ENCODE results near the gene RASGRP3.
A peak's percentile ranks its signal among the peaks of the same experiment; 100 is the strongest.
"Not testable (repeated sequence)": the region's sequence is repeated elsewhere in the genome, so short reads cannot be mapped to it uniquely, and the experiment has no call there.

Gene RASGRP3

GRCh38 chr2:33476131-33476792 is at the start of gene RASGRP3:
Gene RASGRP3, plus strand, starts transcription at chr2:33476649. Its CDS starts 38,488 bp downstream, at chr2:33515137.
- ATAC-seq = peak; percentile 86
- Mint-ChIP-seq H3K9me3 (no peaks in the 10 kb centered on the region), H3K27ac (peak within 1 kb of the TSS; percentile 88), H3K36me3 (peaks cover 14% of the 10 kb centered on the region), H3K4me3 (peak within 1 kb of the TSS; percentile 80), H3K4me1 (peaks cover 35% of the 10 kb centered on the region)
- DNase-seq (ENCODE audit: low spot score in 2 of 2) = peak; percentile 35 to 81

GRCh38 chr2:33426666-33427231 is 49.7 kb upstream of the RASGRP3 start:
- DNase-seq (ENCODE audit: low spot score in 2 of 2) (no peak), ATAC-seq (no peak)
- H3K9me3 Mint-ChIP-seq = no peaks in the 10 kb centered on the region
- no peak overlapping the region for H3K27ac Mint-ChIP-seq
- H3K4me1 Mint-ChIP-seq = no peaks in the 10 kb centered on the region
- no peak overlapping the region for H3K4me3 Mint-ChIP-seq
- no peaks in the 10 kb centered on the region for H3K36me3 Mint-ChIP-seq

- DNase-seq (ENCODE audit: low spot score in 2 of 2) = no peak
- H3K27ac Mint-ChIP-seq = no peak overlapping the region
- ATAC-seq = no peak
- H3K9me3 Mint-ChIP-seq = no peaks in the 10 kb centered on the region
- H3K4me3 Mint-ChIP-seq = no peak overlapping the region
- no peaks in the 10 kb centered on the region for H3K4me1 Mint-ChIP-seq
- H3K36me3 Mint-ChIP-seq = no peaks in the 10 kb centered on the region
Observed at GRCh38 chr2:33430077-33430476, 46.4 kb upstream of the RASGRP3 start.

GRCh38 chr2:33430856-33431255 is 45.6 kb upstream of the RASGRP3 start:
- Mint-ChIP-seq H3K9me3 (no peaks in the 10 kb centered on the region), H3K27ac (no peak overlapping the region), H3K4me1 (no peaks in the 10 kb centered on the region), H3K36me3 (no peaks in the 10 kb centered on the region), H3K4me3 (no peak overlapping the region)
- DNase-seq (ENCODE audit: low spot score in 2 of 2) = no peak
- no peak for ATAC-seq

GRCh38 chr2:33432871-33433270 is 43.6 kb upstream of the RASGRP3 start:
- Mint-ChIP-seq H3K36me3 (no peaks in the 10 kb centered on the region), H3K4me1 (no peaks in the 10 kb centered on the region), H3K27ac (no peak overlapping the region), H3K9me3 (no peaks in the 10 kb centered on the region), H3K4me3 (no peak overlapping the region)
- DNase-seq (ENCODE audit: low spot score in 2 of 2) (no peak), ATAC-seq (no peak)

- Mint-ChIP-seq H3K4me3 (no peak overlapping the region), H3K36me3 (no peaks in the 10 kb centered on the region), H3K9me3 (no peaks in the 10 kb centered on the region), H3K27ac (no peak overlapping the region), H3K4me1 (no peaks in the 10 kb centered on the region)
- ATAC-seq (no peak), DNase-seq (ENCODE audit: low spot score in 2 of 2) (no peak)
Observed at GRCh38 chr2:33433279-33434235, 42.9 kb upstream of the RASGRP3 start.

GRCh38 chr2:33435518-33435917 is 40.9 kb upstream of the RASGRP3 start:
- Mint-ChIP-seq H3K4me1 (no peaks in the 10 kb centered on the region), H3K9me3 (no peaks in the 10 kb centered on the region), H3K27ac (no peak overlapping the region), H3K4me3 (no peak overlapping the region), H3K36me3 (no peaks in the 10 kb centered on the region)
- ATAC-seq (no peak), DNase-seq (ENCODE audit: low spot score in 2 of 2) (no peak)

- H3K36me3 Mint-ChIP-seq = no peaks in the 10 kb centered on the region
- H3K27ac Mint-ChIP-seq = no peak overlapping the region
- ATAC-seq = no peak
Observed at GRCh38 chr2:33436083-33436482, 40.4 kb upstream of the RASGRP3 start.

GRCh38 chr2:33437297-33437696 is 39.2 kb upstream of the RASGRP3 start:
- H3K36me3 Mint-ChIP-seq = no peaks in the 10 kb centered on the region

More at GRCh38 chr2:33436083-33436482, 40.4 kb upstream of the RASGRP3 start:
- H3K4me3 Mint-ChIP-seq = no peak overlapping the region
- no peaks in the 10 kb centered on the region for H3K4me1 Mint-ChIP-seq
- no peak for DNase-seq (ENCODE audit: low spot score in 2 of 2)
- H3K9me3 Mint-ChIP-seq = no peaks in the 10 kb centered on the region

GRCh38 chr2:33437815-33438214 is 38.6 kb upstream of the RASGRP3 start:
- Mint-ChIP-seq H3K36me3 (no peaks in the 10 kb centered on the region), H3K4me3 (no peak overlapping the region), H3K27ac (no peak overlapping the region), H3K9me3 (no peaks in the 10 kb centered on the region), H3K4me1 (no peaks in the 10 kb centered on the region)
- DNase-seq (ENCODE audit: low spot score in 2 of 2) (no peak), ATAC-seq (no peak)

More at GRCh38 chr2:33437297-33437696, 39.2 kb upstream of the RASGRP3 start:
- DNase-seq (ENCODE audit: low spot score in 2 of 2) (no peak), ATAC-seq (no peak)
- Mint-ChIP-seq H3K27ac (no peak overlapping the region), H3K9me3 (no peaks in the 10 kb centered on the region), H3K4me1 (no peaks in the 10 kb centered on the region), H3K4me3 (no peak overlapping the region)

- no peaks in the 10 kb centered on the region for H3K36me3 Mint-ChIP-seq
- no peaks in the 10 kb centered on the region for H3K4me1 Mint-ChIP-seq
- no peaks in the 10 kb centered on the region for H3K9me3 Mint-ChIP-seq
- no peak overlapping the region for H3K4me3 Mint-ChIP-seq
- DNase-seq (ENCODE audit: low spot score in 2 of 2) (no peak), ATAC-seq (no peak)
- H3K27ac Mint-ChIP-seq = no peak overlapping the region
Observed at GRCh38 chr2:33441235-33441810, 35.1 kb upstream of the RASGRP3 start.

- H3K36me3 Mint-ChIP-seq; H3K4me1 Mint-ChIP-seq; ATAC-seq; H3K9me3 Mint-ChIP-seq; H3K4me3 Mint-ChIP-seq; DNase-seq (ENCODE audit: low spot score in 2 of 2); H3K27ac Mint-ChIP-seq: not testable (repeated sequence)
Observed at GRCh38 chr2:33442052-33442451, 34.4 kb upstream of the RASGRP3 start.

GRCh38 chr2:33442528-33443079 is 33.8 kb upstream of the RASGRP3 start:
- no peaks in the 10 kb centered on the region for H3K4me1 Mint-ChIP-seq
- ATAC-seq (no peak), DNase-seq (ENCODE audit: low spot score in 2 of 2) (no peak)
- no peaks in the 10 kb centered on the region for H3K36me3 Mint-ChIP-seq
- H3K27ac Mint-ChIP-seq = no peak overlapping the region
- no peaks in the 10 kb centered on the region for H3K9me3 Mint-ChIP-seq
- H3K4me3 Mint-ChIP-seq = no peak overlapping the region

- no peak for DNase-seq (ENCODE audit: low spot score in 2 of 2)
- no peaks in the 10 kb centered on the region for H3K36me3 Mint-ChIP-seq
- no peaks in the 10 kb centered on the region for H3K4me1 Mint-ChIP-seq
- no peak for ATAC-seq
- no peak overlapping the region for H3K27ac Mint-ChIP-seq
- H3K9me3 Mint-ChIP-seq = no peaks in the 10 kb centered on the region
- no peak overlapping the region for H3K4me3 Mint-ChIP-seq
Observed at GRCh38 chr2:33443274-33443829, 33.1 kb upstream of the RASGRP3 start.

GRCh38 chr2:33444967-33445366 is 31.5 kb upstream of the RASGRP3 start:
- no peak overlapping the region for H3K27ac Mint-ChIP-seq
- H3K4me1 Mint-ChIP-seq = no peaks in the 10 kb centered on the region
- no peak for DNase-seq (ENCODE audit: low spot score in 2 of 2)
- H3K9me3 Mint-ChIP-seq = no peaks in the 10 kb centered on the region
- H3K4me3 Mint-ChIP-seq = no peak overlapping the region
- no peaks in the 10 kb centered on the region for H3K36me3 Mint-ChIP-seq
- no peak for ATAC-seq

Measured in stimulated activated effector memory CD8-positive, alpha-beta T cell treated with anti-CD3 and anti-CD28 coated beads, Interleukin-12 subunit alpha, Interleukin-12 subunit beta, amount 100 ng/mL, for 72 hours (primary cell).